HG03280 (cell line): ENCODE data around the gene IGSF9.

ENCODE experiments used
- ATAC-seq: cut with Tn5 transposase; IDR thresholded peaks from one replicate; pipeline ENCODE4 v1.9.1; 2021; ENCODE audit warnings: mild to moderate bottlenecking, moderate library complexity; ENCODE audit not compliant: unreplicated experiment

Gene IGSF9

DNA sequence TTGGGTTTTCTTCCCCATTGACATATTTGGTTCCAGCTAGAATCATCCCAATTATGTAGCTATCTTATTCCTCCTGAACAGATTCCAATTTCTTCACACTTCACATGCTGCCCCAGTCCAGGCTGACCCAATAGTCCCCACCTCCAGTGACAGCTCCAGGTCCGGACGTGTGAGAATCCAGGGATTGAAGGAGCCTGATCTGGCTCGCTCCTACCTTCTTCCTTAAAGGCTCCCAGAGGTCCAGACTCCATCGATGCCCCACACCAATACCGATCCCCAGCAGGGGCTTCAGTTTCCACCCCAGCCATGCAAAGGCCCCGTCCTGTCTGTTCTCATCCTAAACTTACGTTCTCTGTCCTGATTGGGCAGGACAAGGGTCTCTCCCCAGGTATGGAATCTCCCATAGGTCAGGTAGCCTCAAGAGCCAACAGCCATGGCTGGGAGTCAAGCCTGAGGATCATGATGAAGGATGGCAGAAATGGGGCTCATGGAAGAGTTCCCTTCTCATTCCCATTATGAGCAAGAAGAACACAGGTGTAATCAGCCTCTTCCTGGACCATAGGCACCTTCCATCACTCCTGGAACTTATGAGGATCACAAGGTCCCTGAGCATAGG is 29.0 kb upstream of the IGSF9 start:
- ATAC-seq, result no peak

DNA sequence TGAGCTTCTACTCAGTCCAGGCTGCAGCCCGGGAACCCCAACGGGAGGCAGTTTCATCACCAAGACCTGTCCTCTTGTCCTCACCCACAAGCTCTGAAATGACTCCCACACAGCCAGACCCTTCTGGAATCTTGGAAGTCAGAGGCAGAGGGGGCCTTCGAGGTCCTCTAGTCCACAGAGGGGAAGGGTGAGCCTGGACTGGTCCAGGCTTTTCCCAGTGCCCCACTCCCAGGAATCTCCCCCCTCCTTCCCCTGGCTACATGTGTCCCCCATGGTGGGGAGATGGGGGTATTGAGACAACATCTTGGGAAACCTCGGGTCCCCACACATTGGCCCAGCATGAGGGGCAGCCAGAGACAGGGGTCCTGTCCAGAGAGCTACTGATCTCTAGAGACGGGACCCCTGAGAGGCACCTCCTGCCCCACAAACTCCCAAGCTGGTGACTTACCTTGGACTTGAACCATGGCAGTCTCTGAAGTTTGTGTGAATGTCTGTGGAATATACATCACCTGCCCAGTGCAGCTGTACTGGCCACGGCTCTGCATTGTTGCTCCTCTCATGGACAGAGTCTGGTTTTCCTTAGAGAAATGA is 28.0 kb upstream of the IGSF9 start:
- ATAC-seq, result no peak

DNA sequence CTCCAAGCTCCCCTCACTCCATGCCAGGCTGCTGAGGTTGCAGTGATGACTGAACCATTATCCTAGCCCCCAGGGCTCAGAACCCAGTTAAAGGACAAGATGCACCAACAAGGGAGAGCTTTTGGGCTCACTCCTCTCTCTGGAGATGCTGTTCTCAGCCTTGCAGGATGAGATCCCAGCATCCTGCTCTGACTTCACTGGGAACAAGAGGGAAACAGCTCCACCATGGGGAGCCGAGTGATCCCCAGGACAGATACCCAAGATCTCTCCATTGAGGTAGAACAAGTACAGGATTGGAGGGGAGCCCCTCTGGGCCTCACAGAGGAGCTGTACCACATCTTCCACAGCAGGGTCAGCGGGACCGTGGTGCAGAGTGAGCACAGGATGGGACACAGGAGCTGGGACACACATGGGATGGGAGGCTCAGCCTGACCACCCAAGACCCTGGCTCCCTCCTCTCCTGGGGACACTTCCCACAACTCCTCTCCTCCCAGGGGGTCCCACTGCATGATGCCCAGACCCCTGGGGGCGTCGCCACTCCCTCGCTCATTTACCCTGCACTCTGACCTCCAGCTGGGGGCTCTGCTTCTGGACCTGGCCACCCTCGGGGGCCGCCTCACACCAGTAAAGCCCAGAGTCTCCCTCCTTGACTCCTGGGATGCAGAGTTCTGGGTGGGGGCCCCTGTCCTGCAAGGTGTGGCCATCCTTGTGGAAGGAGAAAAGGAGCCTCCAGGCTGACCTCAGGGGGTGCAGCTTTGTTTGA is 27.2 kb upstream of the IGSF9 start:
- ATAC-seq, result no peak

DNA sequence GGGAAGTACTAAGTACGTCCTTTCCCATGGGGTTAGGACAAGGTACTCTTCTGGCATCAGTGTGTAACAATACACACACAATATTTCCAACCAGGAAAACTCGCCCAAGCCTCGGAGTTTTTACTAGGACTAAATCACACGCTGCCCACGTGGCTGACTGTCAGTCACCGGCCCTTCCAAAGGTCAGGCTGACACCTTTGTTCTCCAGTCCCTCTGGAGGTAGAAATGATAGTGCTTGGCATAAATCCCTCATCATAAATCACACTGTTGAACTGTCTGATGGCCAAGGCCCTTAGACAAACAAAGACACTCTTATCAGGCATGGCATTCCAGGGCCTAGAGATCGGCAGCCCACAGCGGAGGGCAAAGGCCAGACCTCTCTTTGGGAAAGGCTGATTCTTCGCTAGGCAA is 25.5 kb upstream of the IGSF9 start:
- no peak for ATAC-seq

DNA sequence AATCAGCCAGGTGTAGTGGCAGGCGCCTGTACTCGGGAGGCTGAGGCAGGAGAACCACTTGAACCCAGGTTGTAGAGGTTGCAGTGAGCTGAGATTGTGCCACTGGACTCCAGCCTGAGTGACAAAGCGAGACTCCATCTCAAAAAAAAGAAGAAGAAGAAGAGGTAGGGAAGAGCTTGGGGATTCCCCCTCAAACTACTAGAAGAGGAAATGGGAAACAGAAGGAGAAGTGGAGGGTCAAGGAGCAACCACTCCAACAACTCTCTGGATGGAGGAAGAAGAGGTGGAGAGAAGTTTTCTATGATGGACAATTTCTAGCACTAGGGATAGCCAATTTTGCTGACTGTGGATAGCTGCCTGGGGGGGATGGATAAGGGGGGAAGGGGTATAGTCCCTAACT is 23.5 kb upstream of the IGSF9 start:
- no peak for ATAC-seq

DNA sequence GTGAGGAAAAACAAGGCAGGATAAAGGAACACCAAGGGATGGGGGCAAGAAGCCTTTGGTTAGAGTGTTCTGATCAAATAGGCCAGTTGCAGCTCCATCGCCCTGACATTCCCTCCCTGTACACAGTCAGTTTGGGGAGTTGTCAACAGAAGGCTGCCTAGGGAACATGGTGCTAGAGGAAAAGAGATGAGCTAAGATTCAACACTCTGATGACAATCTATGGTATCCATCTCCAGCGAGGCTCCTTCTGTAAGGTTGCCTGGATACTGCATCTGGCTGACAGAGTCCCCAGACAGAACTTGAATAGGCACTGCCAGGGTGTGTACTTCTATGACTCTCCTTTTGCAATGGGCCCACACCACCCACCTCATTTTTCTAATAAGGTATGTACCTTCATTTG is 19.9 kb upstream of the IGSF9 start:
- ATAC-seq, result no peak

DNA sequence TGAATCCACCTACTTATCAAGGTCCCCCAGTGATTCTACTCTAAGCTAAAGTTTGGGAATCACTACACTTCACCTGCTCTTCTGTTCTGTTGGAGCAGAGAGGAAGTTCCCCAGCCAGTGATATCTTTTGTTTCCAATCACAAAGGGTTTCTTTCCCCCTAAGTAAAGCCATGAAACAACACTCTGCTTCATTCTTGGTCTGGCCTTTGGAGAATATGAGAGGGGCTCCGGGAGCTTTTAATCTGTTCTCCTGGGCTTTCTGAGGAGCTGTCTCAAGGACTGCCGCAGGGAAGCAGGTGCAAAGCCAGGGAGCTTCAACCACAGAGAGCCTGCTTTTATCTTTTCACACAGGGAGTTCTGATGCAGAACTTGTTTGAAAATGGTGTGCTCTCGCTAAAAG is 18.7 kb upstream of the IGSF9 start:
- ATAC-seq, result no peak

DNA sequence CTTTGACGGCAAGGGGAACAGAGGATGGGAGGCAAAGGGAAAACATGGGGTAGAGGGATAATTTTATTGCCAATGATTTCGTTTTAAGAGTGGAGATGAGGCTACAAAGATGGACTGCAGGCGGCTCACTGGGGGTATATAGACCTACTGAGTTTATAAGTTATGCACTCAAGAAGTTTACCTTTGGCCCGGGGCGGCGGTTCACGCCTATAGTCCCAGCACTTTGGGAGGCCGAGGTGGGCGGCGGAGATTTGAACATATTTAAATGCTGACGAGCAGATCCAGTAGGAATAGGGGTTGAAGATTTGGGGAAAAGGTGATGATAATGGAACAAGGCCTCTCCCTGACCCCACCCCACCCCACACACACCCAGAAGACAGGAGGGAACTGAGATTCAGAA is 16.8 kb upstream of the IGSF9 start:
- ATAC-seq, result no peak

DNA sequence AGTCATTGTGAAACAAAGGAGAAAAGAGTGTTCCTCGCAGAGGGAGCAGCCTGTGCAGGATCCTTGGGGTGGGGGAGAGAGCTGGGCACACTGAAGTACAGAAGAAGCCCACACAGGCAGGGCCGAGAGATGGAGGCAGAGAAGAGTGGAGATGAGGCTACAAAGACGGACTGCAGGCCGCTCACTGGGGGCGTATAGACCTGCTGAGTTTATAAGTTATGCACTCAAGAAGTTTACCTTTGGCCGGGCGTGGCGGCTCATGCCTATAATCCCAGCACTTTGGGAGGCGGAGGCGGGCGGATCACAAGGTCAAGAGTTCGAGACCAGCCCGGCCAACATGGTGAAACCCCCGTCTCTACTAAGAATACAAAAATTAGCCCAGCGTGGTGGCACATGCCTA is 16.2 kb upstream of the IGSF9 start:
- no peak for ATAC-seq

DNA sequence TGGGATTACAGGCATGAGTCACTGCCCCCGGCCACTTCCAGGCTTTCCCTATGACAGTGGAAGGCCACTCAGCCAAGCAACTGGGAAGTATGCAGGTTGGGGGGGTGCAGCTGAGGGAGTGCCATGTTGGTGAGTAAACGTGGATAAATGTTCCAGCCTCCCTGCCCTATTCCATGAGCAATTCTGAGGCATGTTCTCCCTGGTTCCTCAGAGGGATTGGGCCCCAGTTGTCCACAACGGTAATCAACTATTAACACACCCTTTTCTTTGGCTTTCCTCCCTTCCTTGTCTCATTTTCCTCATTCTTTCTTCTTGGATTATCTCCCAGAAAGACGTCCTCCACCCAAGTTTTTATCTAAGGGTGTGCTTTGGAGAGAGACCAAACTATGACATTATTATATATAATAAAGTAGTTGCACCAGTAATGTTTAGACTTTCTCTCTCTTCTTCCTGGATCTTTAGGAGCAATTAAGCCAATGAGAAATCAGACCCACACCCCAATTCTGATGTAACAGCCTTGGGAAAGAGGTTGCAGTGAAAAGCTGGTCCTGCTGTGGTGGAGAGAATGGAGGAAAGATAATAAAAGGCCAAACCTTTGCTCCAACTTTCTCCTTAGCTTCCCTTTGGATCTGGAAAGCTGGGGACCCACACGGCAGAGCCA is 15.4 kb upstream of the IGSF9 start:
- no peak for ATAC-seq

DNA sequence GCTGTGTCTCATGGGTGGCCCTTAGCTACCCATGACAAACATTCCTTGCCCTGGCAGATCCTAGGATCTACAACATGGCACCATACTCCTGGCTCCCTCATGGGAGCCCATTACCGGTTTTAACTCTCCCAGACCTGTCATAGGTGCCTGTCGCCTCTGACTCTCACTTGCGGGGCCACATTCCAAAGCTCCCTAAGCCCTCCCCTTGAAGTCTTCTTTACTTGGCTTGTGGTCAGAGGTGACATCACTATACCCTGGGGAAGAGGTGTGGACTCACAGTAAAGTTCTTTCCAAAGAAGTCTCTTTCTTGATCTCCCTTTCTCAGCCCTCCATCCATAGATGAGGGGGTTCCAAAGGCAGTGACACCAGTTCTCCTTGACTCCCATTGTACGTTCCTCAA is 14.0 kb upstream of the IGSF9 start:
- ATAC-seq, result no peak

DNA sequence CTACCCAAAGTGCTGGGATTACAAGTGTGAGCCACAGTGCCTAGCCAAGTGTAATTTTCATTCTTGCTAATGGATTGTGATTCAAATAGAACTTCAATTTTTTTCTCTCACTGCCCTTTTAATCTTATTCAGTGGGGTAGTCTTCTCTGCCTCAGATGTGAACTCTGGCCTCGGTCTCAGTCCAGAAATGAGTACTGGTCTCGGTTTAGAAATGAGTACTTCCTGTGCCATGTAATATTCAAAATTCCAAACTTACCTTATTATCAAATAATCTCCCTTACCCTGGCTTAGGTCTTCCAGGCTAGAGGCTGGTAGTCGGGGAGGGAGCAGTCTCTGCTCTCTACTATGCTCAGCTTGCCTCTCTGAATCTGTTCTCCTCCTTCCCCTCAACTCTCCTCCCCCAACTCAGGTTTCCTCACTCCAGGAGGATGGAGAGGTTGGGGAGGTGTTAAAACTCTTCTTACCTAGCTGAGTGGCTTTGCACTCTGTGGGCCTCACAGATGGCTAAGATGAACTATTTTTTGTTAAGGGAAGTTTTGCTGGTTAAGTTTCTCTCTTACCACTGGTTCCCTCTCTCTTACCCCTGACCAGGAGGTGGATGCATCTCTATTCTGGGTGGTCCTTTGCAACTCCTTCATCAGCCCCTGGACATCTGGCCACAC is 13.4 kb upstream of the IGSF9 start:
- no peak for ATAC-seq

DNA sequence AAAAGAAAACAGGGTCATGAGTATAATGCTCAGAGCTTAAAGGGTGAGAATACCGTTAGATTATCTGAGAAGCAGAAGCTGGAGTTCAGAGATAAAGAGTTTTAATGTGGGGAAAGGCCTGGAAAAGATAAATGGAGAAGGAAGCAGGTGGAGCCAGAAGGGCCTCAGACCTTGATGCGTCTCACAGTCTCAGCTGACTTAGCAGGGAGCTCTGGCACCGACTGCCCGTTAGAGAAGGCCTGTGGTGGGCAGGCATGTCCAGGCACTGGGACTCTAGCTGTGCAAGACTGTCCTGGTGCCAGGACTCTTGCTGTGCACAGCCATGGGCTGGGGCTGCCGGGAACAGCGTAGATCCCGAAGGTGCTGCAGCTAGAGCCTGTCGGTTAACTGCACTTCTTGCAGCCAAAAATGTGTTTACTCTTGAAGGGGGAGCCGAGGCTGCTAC is 12.4 kb upstream of the IGSF9 start:
- no peak for ATAC-seq

DNA sequence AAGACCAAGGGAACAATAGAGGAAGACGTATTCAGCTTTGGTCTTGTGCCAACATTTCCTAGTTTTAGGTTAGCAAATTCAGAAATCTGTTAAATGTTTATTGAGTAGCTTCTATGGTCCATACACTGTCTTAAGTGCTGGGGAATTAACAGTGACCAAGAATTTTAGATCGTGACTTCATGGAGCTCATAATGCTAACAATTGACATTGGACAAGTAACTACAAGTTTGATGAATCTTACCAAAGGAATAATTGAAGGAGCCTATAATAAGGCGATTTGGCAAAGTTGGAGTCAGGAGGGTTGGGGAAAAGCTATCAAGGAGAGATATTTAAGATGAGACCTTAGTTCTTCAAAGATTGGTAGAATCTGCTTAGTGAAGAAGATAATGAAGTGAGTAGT is 10.0 kb upstream of the IGSF9 start:
- ATAC-seq, result no peak

DNA sequence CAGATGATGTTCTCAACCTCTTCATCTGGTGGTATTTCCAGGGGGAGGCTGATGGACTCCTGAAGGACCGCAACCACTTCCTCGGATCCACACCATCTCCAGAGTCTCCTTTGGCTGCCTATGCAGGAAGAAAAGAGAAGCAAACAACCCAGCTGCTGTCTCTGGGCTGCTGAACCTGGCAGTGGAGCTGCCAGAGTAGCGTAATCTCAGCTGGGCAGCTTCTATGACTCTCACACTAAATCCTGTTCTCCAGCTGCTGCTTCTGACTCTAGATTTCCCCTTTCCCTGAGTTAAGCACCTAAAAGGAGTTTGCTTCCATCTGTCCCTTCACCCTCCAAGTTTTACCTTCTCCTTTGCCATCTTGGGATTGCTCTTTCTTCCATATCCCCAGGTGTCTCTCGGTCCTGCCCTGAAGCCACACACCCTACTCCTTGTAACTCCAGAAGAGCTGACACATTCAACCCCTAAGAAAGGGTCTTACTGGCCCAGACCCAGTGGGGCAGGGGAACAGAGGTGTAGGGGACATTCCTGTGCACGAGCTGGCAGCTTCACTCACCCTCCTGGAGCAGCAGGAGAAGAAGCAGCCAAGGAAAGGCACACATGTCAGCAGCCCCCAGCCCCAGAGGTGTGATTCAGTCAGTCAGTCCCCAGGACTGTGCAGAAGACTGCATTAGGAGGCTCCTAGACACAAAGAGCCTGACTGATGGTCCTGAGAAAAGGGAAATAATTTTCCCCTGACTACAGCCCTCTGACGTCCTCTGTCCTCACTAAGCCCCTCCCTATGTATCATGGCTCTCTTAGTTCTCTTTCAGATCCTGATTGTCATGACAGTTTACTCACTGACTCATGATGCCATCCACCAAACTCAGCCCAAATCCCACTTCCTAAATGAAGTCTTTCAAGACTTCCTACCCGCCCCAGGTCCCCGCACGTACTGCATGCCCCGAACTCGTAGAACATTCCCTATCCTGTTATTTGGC is 8.4 kb upstream of the IGSF9 start, which contains the start of gene SLAMF9:
Gene SLAMF9, minus strand, starts transcription at position 702 of the 980 bp plus-strand sequence. Its CDS starts 100 bp downstream, at position 602.
- ATAC-seq, result no peak

DNA sequence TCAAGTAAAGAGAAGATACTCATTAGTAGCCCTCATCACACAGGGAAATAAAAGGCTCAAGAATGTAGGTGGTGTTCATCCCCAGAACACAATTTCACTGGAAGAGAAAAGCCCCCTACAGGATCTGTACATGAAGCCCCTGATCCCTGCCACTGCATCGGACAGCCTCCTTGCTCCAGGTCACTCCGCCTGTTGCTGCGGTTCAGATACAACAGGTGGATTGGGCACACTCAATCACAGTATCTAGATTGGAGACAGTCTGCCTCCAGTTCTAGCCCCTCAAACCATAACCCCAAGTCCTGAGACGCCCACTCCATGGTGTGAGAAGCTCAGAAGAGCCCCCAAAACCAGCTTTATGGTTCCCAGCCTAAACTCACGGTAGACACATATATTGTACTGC is 7.5 kb upstream of the IGSF9 start:
- ATAC-seq, result no peak

DNA sequence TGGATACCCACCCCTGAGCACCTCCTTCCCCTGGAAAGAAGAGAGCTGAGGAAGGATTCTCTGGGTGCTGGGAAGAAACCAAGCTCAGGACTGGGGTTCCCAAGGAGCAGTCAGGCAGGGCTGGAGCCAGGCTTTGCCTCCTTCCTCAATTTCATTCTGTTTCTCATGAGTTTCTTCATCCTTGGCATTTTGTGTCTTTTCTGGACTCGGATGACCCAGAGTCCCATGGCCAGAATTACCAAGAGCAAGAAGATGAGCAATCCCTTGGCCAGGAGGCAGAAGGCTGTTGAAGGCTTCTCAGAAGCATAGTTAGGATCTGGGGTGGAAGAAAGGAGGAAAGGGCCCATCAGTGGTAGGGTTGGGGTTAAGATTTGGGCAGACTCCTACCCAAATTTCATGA is 6.1 kb upstream of the IGSF9 start:
- ATAC-seq, result no peak

DNA sequence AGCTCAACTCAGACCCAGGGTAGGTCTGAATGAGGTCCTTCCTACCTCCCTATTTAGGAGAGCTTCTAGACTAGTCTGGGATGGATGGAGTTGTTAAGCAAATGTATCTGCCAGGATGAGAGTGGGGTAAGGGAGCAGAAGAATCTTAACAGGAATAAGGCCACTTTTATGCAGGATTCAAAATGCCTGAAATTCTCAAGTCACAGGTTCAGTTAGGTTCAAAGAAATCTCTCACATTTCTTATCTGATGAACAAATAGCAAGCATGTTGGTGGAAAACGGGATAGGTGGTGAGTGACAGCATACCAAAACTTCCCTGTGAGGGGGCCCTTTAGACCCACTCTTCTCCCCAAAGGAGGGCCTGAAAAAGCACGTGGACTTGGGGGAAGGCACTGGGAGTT is 5.6 kb upstream of the IGSF9 start:
- no peak for ATAC-seq

DNA sequence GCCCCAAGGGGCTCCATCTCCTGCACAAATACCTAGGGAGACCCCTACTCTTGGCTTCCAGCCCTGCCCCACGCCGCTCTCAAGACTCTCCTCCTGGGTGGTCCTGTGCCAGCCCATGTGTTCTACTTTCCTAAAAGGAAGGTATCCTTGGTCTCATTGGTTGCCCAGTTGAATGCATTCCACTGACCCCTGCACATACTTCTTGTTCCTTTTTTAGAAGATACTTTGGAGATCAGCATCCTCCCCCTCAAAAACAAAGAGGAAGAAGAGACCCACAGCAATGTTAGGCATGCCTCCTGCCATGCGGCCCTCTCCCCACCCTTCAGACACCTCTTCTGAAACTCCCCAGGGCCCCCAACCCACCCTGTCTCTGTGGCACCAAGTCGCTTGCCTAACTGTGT is 4.6 kb upstream of the IGSF9 start:
- no peak for ATAC-seq

DNA sequence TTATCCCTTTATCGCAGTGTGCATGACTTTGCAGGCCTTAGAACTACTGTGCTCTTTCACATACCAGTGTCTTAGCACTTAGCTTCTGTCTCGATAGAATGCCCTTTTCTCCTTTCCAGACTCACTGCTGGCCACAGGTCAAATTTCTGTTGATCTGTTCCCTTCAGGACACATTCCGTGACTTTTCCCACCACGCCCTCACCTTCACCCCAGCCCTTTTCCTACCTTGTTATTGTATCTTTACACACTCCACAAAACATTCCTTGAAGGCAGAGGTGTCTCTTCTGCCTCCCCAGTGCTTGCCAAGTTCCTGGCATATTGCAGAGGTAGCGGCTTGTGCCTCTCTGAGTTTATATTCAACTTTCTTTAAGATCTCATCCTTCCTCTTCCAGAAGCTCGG is 3.7 kb upstream of the IGSF9 start:
- no peak for ATAC-seq
